CD4-positive, CD25-positive, alpha-beta regulatory T cell (primary cell): ENCODE results near the gene GRAP. TPM values are rescaled to one million over a fixed set of nuclear protein-coding genes. Genes with fewer than 3 reads are reported as not detected.
A peak's percentile ranks its signal among the peaks of the same experiment; 100 is the strongest.
"Not testable (repeated sequence)": the region's sequence is repeated elsewhere in the genome, so short reads cannot be mapped to it uniquely, and the experiment has no call there.

Source experiments
- ATAC-seq, 2 donors: fragments of 150-1000 bp; cut with Tn5 transposase; one replicate each; pipeline ENCODE4 v1.10.0; 2021; ENCODE audit warnings: low read depth in 2 of 2, moderate number of reproducible peaks in 2 of 2, moderate library complexity in 1 of 2
- DNase-seq, 3 donors: peaks; one replicate each; pipeline versions ENCODE4 v3.0.0 to v3.0.0-alpha.2; 2012 to 2022; ENCODE audit warnings: mixed read lengths in 1 of 3
- H3K27ac ChIP-seq: one replicate; pipeline ENCODE4 v1.7.0; 2013; ENCODE audit warnings: mild to moderate bottlenecking, low read length; ENCODE audit not compliant: insufficient read depth, poor library complexity, severe bottlenecking
- H3K27me3 ChIP-seq: one replicate; pipeline ENCODE4 v1.7.0; 2013; ENCODE audit warnings: low read length; ENCODE audit not compliant: control insufficient read depth, insufficient read depth
- H3K36me3 ChIP-seq: one replicate; pipeline ENCODE4 v1.7.0; 2013; ENCODE audit warnings: mild to moderate bottlenecking, low read length, moderate library complexity; ENCODE audit not compliant: control insufficient read depth, insufficient read depth
- H3K4me1 ChIP-seq: 2 replicates; pipeline ENCODE4 v1.7.0; 2013; ENCODE audit warnings: mild to moderate bottlenecking, low read length; ENCODE audit not compliant: insufficient read depth, control insufficient read depth, poor library complexity, severe bottlenecking
- H3K4me3 ChIP-seq: one replicate; pipeline ENCODE4 v1.7.0; 2013; ENCODE audit warnings: low read depth, mild to moderate bottlenecking, low read length, moderate library complexity
- H3K9me3 ChIP-seq, 2 experiments: 1 replicate in 1 of 2; 2 replicates in 1 of 2; pipeline ENCODE4 v1.7.0; 2013; ENCODE audit warnings: low read length in 2 of 2, mild to moderate bottlenecking in 1 of 2, moderate library complexity in 1 of 2; ENCODE audit not compliant: control insufficient read depth in 2 of 2
- H3K27ac Mint-ChIP-seq, 3 donors: one replicate each; pipeline ENCODE4 v1.8.0; 2020 to 2022; ENCODE audit warnings: mild to moderate bottlenecking in 3 of 3, mixed read lengths in 3 of 3, moderate library complexity in 2 of 3
- H3K27me3 Mint-ChIP-seq: one replicate; pipeline ENCODE4 v1.8.0; 2022; ENCODE audit warnings: mild to moderate bottlenecking, mixed read lengths
- H3K36me3 Mint-ChIP-seq: one replicate; pipeline ENCODE4 v1.8.0; 2020; ENCODE audit warnings: mixed read lengths
- H3K4me1 Mint-ChIP-seq, 4 donors: one replicate each; pipeline ENCODE4 v1.8.0; 2020 to 2022; ENCODE audit warnings: mixed read lengths in 4 of 4, mild to moderate bottlenecking in 1 of 4
- H3K4me3 Mint-ChIP-seq, 4 donors: one replicate each; pipeline ENCODE4 v1.8.0; 2020 to 2022; ENCODE audit warnings: mild to moderate bottlenecking in 4 of 4, mixed read lengths in 4 of 4, moderate library complexity in 3 of 4
- H3K9me3 Mint-ChIP-seq, 7 donors: one replicate each; pipeline ENCODE4 v1.8.0; 2020 to 2022; ENCODE audit warnings: mixed read lengths in 7 of 7, mild to moderate bottlenecking in 3 of 7, moderate library complexity in 2 of 7
- polyA plus RNA-seq, 4 donors: library from polyadenylated mRNA; unstranded; fragments of 300-500 nt; fragmentation: Illumina TruSeq; gene quantifications; one replicate each; pipeline ENCODE4 v1.2.3, GENCODE V29; 2021
- total RNA-seq: library from RNA; stranded (reverse); gene quantifications from one replicate; pipeline ENCODE4 v1.2.3, GENCODE V29; 2022

Gene GRAP
- total and polyA plus RNA-seq, 5 donors from 2014 or later: 34.5 to 77.5 (median 62.1) TPM

DNA sequence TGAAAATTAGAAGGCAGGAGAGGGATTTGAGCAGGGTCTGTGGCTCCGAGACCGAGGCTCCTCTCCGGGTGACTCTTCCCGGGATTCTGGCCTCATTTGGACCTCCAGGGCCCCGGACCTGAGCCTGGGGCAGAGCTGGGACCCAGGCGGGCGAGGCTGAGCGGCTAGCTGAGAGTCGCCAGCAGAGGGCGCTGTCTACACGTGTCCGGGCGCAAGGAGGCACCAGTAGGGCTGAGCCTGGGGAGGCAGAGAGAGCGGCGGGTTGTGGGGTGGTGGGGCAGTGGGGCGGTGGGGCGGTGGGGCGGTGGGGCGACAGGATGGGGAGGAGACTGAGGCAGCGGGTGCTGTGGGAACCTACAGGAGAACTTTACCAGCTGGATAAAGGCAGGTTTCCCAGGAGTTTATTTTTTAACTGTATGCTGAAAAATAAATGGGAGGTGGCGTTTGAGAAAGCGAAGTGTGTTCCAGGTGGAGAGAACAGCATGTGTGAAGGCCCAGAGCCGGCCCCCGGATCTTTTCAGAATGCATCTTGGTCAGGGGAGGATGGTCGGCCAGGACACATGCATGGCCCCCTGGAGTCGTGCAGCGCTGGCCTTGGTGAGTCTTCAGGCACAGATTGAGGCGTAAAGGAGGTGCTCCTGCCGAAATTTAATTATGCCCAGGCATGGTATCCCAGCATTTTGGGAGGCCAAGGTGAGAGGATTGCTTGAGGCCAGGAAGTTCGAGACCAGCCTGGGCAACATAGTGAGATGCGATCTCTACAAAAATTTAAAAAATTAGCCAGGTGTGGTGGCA, 29.8 kb upstream of the GRAP start:
- H3K9me3 Mint-ChIP-seq, H3K36me3 Mint-ChIP-seq, H3K4me1 Mint-ChIP-seq, H3K4me3 Mint-ChIP-seq, H3K27me3 ChIP-seq, H3K4me3 ChIP-seq, H3K27ac ChIP-seq, H3K36me3 ChIP-seq, H3K4me1 ChIP-seq, H3K9me3 ChIP-seq, H3K27me3 Mint-ChIP-seq, H3K27ac Mint-ChIP-seq: not testable (repeated sequence)
- DNase-seq (peak in 2 of 3 donors; percentile 15 to 40), ATAC-seq (peak; percentile 92 to 96)

GRCh38 chr17:19070318-19071168, 23.8 kb upstream of the GRAP start:
- not testable (repeated sequence) for H3K4me1 ChIP-seq, H3K36me3 Mint-ChIP-seq, H3K27ac ChIP-seq, H3K9me3 Mint-ChIP-seq, H3K4me1 Mint-ChIP-seq, H3K36me3 ChIP-seq, DNase-seq, H3K27me3 Mint-ChIP-seq, H3K4me3 Mint-ChIP-seq, H3K27me3 ChIP-seq, H3K9me3 ChIP-seq, H3K27ac Mint-ChIP-seq, H3K4me3 ChIP-seq
- peak; percentile 98 to 99 for ATAC-seq

DNA sequence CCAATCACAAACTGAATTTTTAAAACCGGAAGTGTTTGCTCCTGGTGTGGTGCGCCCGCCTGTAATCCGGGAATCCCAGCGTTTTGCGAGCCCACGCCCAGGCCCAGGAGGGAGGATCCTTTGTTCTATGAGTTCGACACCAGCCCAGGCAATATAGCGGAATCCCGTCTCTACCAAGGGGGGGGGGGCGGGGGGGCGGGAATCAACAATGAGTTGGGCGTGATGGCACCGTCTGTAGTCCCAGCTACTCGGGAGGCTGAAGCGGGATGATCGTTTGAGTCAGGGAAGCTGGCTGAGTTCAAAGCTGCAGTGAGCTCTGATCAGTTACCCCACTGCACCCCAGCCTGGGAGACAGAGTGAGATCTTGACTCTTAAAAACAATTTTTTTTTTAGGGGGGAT, 17.6 kb upstream of the GRAP start:
- H3K4me1 Mint-ChIP-seq, H3K4me1 ChIP-seq, H3K27me3 Mint-ChIP-seq, ATAC-seq, H3K4me3 ChIP-seq, H3K27ac Mint-ChIP-seq, H3K27ac ChIP-seq, H3K9me3 ChIP-seq, H3K36me3 ChIP-seq, H3K9me3 Mint-ChIP-seq, H3K27me3 ChIP-seq, H3K36me3 Mint-ChIP-seq: not testable (repeated sequence)
- peak overlapping the region in 1 of 4 donors; percentile 57 for H3K4me3 Mint-ChIP-seq
- peak in 1 of 3 donors; percentile 0 for DNase-seq

- peak overlapping the region; percentile 57 for H3K27ac ChIP-seq
- not testable (repeated sequence) for H3K27me3 Mint-ChIP-seq, H3K4me1 Mint-ChIP-seq, H3K9me3 Mint-ChIP-seq, H3K4me1 ChIP-seq, H3K36me3 Mint-ChIP-seq, H3K4me3 ChIP-seq, H3K27me3 ChIP-seq, H3K9me3 ChIP-seq, H3K36me3 ChIP-seq
- ATAC-seq (peak; percentile 32 to 67), DNase-seq (peak in 2 of 3 donors; percentile 64 to 90)
- Mint-ChIP-seq H3K27ac (peak overlapping the region; percentile 86 to 97 (median 90)), H3K4me3 (peak overlapping the region; percentile 82 to 88 (median 86))
These were observed 16.7 kb upstream of the GRAP start for GRCh38 chr17:19063326-19063956.

DNA sequence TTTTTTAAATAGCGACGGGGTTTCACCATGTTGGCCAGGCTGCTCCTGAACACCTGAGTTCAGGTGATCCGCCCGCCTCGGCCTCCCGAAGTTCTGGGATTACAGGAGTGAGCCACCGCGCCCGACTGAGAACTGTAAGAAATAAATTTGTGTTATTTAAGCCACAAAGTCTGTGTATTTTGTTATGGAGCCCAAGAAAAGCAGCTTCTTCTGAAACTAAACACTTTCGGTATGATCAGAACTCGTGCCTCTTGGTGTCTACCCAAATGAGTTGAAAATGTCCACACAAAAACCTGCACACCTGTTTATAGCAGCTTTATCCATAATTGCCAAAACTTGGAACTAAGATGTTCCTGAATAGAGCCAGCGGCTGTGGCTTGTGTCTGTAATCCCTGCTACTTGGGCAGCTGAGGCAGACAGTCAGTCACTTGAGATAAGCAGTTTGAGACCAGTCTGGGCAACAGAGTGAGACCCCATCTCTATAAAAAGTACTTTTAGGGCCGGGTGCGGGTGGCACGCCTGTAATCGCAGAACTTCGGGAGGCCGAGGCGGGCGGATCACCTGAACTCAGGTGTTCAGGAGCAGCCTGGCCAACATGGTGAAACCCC, 16.1 kb upstream of the GRAP start:
- peak overlapping the region in 2 of 4 donors; percentile 86 to 87 for H3K4me3 Mint-ChIP-seq

DNA sequence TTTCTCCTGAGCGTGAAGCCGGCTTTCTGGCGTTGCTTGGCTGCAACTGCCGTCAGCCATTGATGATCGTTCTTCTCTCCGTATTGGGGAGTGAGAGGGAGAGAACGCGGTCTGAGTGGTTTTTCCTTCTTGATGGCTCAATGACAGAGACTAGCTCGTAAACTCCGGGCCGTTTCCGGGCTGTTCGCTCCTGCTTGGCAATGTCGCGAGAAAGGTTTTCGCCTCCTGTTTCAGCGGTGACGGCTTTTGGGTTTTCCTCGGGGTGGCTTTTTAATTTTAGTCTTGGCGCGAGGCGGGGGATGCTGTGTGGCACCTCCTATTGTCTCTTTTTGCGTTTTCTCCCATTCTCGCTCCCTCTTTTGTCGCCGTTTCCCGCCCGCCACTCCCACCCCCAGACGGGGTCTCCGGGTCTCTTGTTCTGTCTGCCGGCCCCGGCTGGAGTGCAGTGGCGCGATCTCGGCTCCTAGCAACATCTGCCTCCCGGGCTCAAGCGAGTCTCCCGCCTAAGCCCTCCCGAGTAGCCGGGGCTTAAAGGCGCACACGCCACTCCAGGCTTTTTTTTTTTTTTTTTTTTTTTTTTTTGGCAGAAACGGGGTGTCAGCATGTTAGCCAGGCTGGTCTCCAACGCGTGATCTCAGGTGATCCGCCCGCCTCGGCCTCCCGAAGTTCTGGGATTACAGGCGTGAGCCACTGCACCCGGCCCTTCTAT, 15.4 kb upstream of the GRAP start:
- not testable (repeated sequence) for H3K36me3 ChIP-seq, H3K27me3 ChIP-seq, H3K36me3 Mint-ChIP-seq, H3K4me3 ChIP-seq, H3K27ac ChIP-seq, H3K4me1 Mint-ChIP-seq, H3K9me3 Mint-ChIP-seq, H3K9me3 ChIP-seq, ATAC-seq, H3K27me3 Mint-ChIP-seq, H3K4me1 ChIP-seq, H3K4me3 Mint-ChIP-seq, H3K27ac Mint-ChIP-seq
- DNase-seq: peak in 2 of 3 donors; percentile 70 to 77

More for the DNA sequence above, 16.1 kb upstream of the GRAP start:
- H3K27me3 ChIP-seq, H3K27ac ChIP-seq, H3K9me3 Mint-ChIP-seq, H3K4me3 ChIP-seq, DNase-seq, H3K4me1 ChIP-seq, H3K9me3 ChIP-seq, H3K27ac Mint-ChIP-seq, H3K4me1 Mint-ChIP-seq, H3K36me3 Mint-ChIP-seq, H3K36me3 ChIP-seq, H3K27me3 Mint-ChIP-seq: not testable (repeated sequence)
- peak; percentile 62 to 65 for ATAC-seq

DNA sequence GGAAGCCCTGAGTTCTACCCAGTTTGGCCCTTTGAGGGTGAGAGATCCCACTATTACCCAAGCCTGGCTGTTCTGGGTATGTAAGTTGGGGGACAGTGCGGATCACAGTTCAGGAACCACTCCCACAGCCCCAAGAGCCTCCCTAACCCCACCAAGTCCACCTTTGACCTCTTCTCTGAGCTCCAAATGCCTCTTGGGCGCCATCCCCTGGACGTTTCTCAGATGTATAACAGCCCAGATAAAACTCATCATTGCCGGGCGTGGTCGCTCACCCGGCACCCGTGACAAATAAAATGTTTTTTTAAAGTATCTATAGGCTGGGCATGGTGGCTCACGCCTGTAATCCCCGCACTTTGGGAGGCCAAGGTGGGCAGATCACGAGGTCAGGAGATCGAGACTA, 8.7 kb upstream of the GRAP start:
- H3K27ac Mint-ChIP-seq, H3K36me3 Mint-ChIP-seq, H3K27me3 Mint-ChIP-seq, H3K4me3 Mint-ChIP-seq, H3K36me3 ChIP-seq, H3K9me3 Mint-ChIP-seq, H3K27me3 ChIP-seq, H3K27ac ChIP-seq, DNase-seq, H3K9me3 ChIP-seq, H3K4me3 ChIP-seq, H3K4me1 ChIP-seq, H3K4me1 Mint-ChIP-seq: not testable (repeated sequence)
- ATAC-seq: peak; percentile 85 to 88
